OCI-LY3 (cell line): ENCODE data around the gene GALNT1.

Experiments
- CTCF ChIP-seq: fragments of 200-600, 300-600 bp; sonication (generic); IDR thresholded peaks from 2 replicates; pipeline ENCODE4 v1.5.1; 2014; ENCODE audit warnings: antibody characterized with exemption, low read length, low read depth
- EZH2phosphoT487 ChIP-seq: fragments of 200-600 bp; shearing (Covaris generic); IDR thresholded peaks from 2 replicates; pipeline ENCODE4 v1.6.1; 2018; ENCODE audit warnings: antibody characterized with exemption, mixed run types, low read depth

- no peak for TF ChIP-seq CTCF
- TF ChIP-seq EZH2phosphoT487, result no peak
These were observed 135.6 kb downstream of the GALNT1 start for GRCh38 chr18:35717182-35717581.
